Measurements from ENCODE around the gene CAPN14. TPM values are rescaled to one million over a fixed set of nuclear protein-coding genes. Genes with fewer than 3 reads are reported as not detected.

CAPN14 gene
- total RNA-seq, 1 donor from 2014 or later, result 0.10 TPM

- no peak for TF ChIP-seq CTCF (IDR thresholded peaks at IDR 0.05)
- DNase-seq (ENCODE audit: low spot score), result no peak
- H3K36me3 Mint-ChIP-seq (ENCODE audit: low read depth), result peaks cover 2% of the 10 kb centered on the region
- H3K27me3 Mint-ChIP-seq (ENCODE audit: low read depth), result peaks cover 19% of the 10 kb centered on the region
- no peak overlapping the region for H3K4me3 Mint-ChIP-seq (ENCODE audit: unreplicated experiment)
- H3K4me1 Mint-ChIP-seq (ENCODE audit: low read depth), result no peaks in the 10 kb centered on the region
- H3K27ac Mint-ChIP-seq (ENCODE audit: unreplicated experiment), result no peak overlapping the region
- H3K9me3 Mint-ChIP-seq (ENCODE audit: low read depth), result no peaks in the 10 kb centered on the region
Observed at GRCh38 chr2:31216734-31217133, 581 bp downstream of the CAPN14 start.

- no peak overlapping the region for H3K4me3 Mint-ChIP-seq (ENCODE audit: unreplicated experiment)
- H3K36me3 Mint-ChIP-seq (ENCODE audit: low read depth), result no peaks in the 10 kb centered on the region
- peaks cover 12% of the 10 kb centered on the region for H3K27me3 Mint-ChIP-seq (ENCODE audit: low read depth)
- no peaks in the 10 kb centered on the region for H3K4me1 Mint-ChIP-seq (ENCODE audit: low read depth)
- DNase-seq (ENCODE audit: low spot score), result no peak
- no peak for TF ChIP-seq CTCF (IDR thresholded peaks at IDR 0.05)
- H3K27ac Mint-ChIP-seq (ENCODE audit: unreplicated experiment), result no peak overlapping the region
- no peaks in the 10 kb centered on the region for H3K9me3 Mint-ChIP-seq (ENCODE audit: low read depth)
Observed at GRCh38 chr2:31214444-31214915, 2.8 kb downstream of the CAPN14 start.

GRCh38 chr2:31213601-31214443 is 3.5 kb downstream of the CAPN14 start:
- DNase-seq (ENCODE audit: low spot score), result no peak
- H3K27me3 Mint-ChIP-seq (ENCODE audit: low read depth), result peaks cover 5% of the 10 kb centered on the region

GRCh38 chr2:31212659-31213600 is 4.4 kb downstream of the CAPN14 start:
- Mint-ChIP-seq H3K27me3 (ENCODE audit: low read depth) (peaks cover 4% of the 10 kb centered on the region), H3K27ac (ENCODE audit: unreplicated experiment) (no peak overlapping the region), H3K9me3 (ENCODE audit: low read depth) (no peaks in the 10 kb centered on the region), H3K36me3 (ENCODE audit: low read depth) (no peaks in the 10 kb centered on the region), H3K4me1 (ENCODE audit: low read depth) (no peaks in the 10 kb centered on the region), H3K4me3 (ENCODE audit: unreplicated experiment) (no peak overlapping the region)
- no peak for TF ChIP-seq CTCF (IDR thresholded peaks at IDR 0.05)
- DNase-seq (ENCODE audit: low spot score), result no peak

More at GRCh38 chr2:31213601-31214443, 3.5 kb downstream of the CAPN14 start:
- H3K4me1 Mint-ChIP-seq (ENCODE audit: low read depth), result no peaks in the 10 kb centered on the region
- H3K36me3 Mint-ChIP-seq (ENCODE audit: low read depth), result no peaks in the 10 kb centered on the region
- H3K9me3 Mint-ChIP-seq (ENCODE audit: low read depth), result no peaks in the 10 kb centered on the region
- no peak overlapping the region for H3K4me3 Mint-ChIP-seq (ENCODE audit: unreplicated experiment)
- no peak for TF ChIP-seq CTCF (IDR thresholded peaks at IDR 0.05)
- H3K27ac Mint-ChIP-seq (ENCODE audit: unreplicated experiment), result no peak overlapping the region

GRCh38 chr2:31208240-31208639 is 9.1 kb downstream of the CAPN14 start:
- Mint-ChIP-seq H3K36me3 (ENCODE audit: low read depth) (no peaks in the 10 kb centered on the region), H3K27ac (ENCODE audit: unreplicated experiment) (no peak overlapping the region), H3K27me3 (ENCODE audit: low read depth) (peaks cover 16% of the 10 kb centered on the region), H3K9me3 (ENCODE audit: low read depth) (no peaks in the 10 kb centered on the region), H3K4me3 (ENCODE audit: unreplicated experiment) (no peak overlapping the region), H3K4me1 (ENCODE audit: low read depth) (no peaks in the 10 kb centered on the region)
- no peak for TF ChIP-seq CTCF (IDR thresholded peaks at IDR 0.05)
- no peak for DNase-seq (ENCODE audit: low spot score)
